Esophagus muscularis mucosa (tissue), 4 donors: Measurements from ENCODE around the gene SLC25A30. TPM values are rescaled to one million over a fixed set of nuclear protein-coding genes. Genes with fewer than 3 reads are reported as not detected.

ENCODE experiments used
- DNase-seq: peaks from one replicate; pipeline ENCODE4 v3.0.0-alpha.2; 2017; ENCODE audit errors: extremely low spot score
- H3K27ac ChIP-seq, 4 donors: fragments of 200-600 bp; sonication (generic); replicated peaks in 1 of 4; 1 replicate in 3 of 4; 2 replicates in 1 of 4; pipeline ENCODE4 v1.5.1; 2016 to 2019; ENCODE audit warnings: mild to moderate bottlenecking in 1 of 4
- H3K27me3 ChIP-seq, 4 donors: fragments of 200-600 bp; sonication (generic); one replicate each; pipeline versions ENCODE4 v1.5.1 to v1.6.0; 2016 to 2019
- H3K36me3 ChIP-seq, 4 donors: fragments of 200-600 bp; sonication (generic); one replicate each; pipeline ENCODE4 v1.5.1; 2016 to 2019
- H3K4me1 ChIP-seq, 4 donors: fragments of 200-600 bp; sonication (generic); one replicate each; pipeline ENCODE4 v1.5.1; 2016 to 2019
- H3K4me3 ChIP-seq, 4 donors: fragments of 200-600 bp; sonication (generic); 1 replicate in 2 of 4; 2 replicates in 2 of 4; pipeline ENCODE4 v1.5.1; 2016 to 2019; ENCODE audit warnings: mild to moderate bottlenecking in 4 of 4, moderate library complexity in 1 of 4
- H3K9me3 ChIP-seq, 4 donors: fragments of 200-600 bp; sonication (generic); 1 replicate in 3 of 4; 2 replicates in 1 of 4; pipeline ENCODE4 v1.5.1; 2016 to 2019
- EP300 ChIP-seq: sonication (generic); formaldehyde crosslinking; IDR thresholded peaks from one replicate; pipeline ENCODE4 v1.6.1; 2017; ENCODE audit warnings: antibody characterized with exemption
- POLR2A ChIP-seq: fragments of 450-650 bp; IDR thresholded peaks from one replicate; pipeline ENCODE4 v1.6.1; 2017; ENCODE audit warnings: antibody characterized with exemption, moderate library complexity, mild to moderate bottlenecking, low read depth
- POLR2AphosphoS5 ChIP-seq, 2 donors: sonication (generic); formaldehyde crosslinking; IDR thresholded peaks; one replicate each; pipeline ENCODE4 v1.6.1; 2017; ENCODE audit warnings: antibody characterized with exemption in 2 of 2
- WGBS: methylation state at CpG from one replicate; pipeline ENCODE4 v1.1.5; 2018; 5-methylcytosine and 5-hydroxymethylcytosine counted together
- intact Hi-C: fragments of 100-400 bp; cut with DNase I; formaldehyde crosslinking; loops from one replicate; pipeline ENCODE4 v1.15.1; 2023
- total RNA-seq, 4 donors: library from RNA; depleted of rRNA; stranded (reverse); fragments of >200 nt; gene quantifications; one replicate each; pipeline versions ENCODE4 v1.1.0 to v1.2.1, GENCODE V29; 2016
- TF ChIP-seq, protein P1 (sequence below), 3 experiments: fragments of 200-600 bp in 2 of 3; fragments of 450-650 bp in 1 of 3; sonication (generic) in 2 of 3; IDR thresholded peaks; one replicate each; pipeline ENCODE4 v1.5.1; 2017 to 2019; ENCODE audit warnings: antibody characterized with exemption in 3 of 3, mild to moderate bottlenecking in 2 of 3, moderate library complexity in 1 of 3

SLC25A30 gene
- total RNA-seq, 4 donors from 2014 or later, result 8.8 to 13.4 (median 10.3) TPM

DNA sequence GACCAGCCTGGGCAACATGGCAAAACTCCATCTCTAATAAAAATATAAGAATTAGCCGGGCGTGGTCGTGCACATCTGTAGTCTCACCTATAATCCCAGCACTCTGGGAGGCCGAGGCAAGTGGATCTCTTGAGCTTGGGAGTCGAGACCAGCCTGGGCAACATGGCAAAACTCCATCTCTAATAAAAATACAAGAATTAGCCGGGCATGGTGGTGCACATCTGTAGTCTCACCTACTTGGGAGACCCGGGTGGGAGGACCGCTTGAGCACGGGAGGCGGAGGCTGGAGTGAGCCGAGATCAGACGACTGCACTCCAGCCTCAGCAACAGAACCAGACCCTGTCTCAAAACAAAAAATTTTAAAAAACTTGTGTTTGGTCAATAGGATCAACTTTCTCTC lies 7.7 kb downstream of the SLC25A30 start:
- DNase-seq, result peak; percentile 78
- Histone ChIP-seq H3K4me1 (peaks cover 6 to 24% (median 15%) of the 10 kb centered on the region in 4 donors), H3K4me3 (no peak overlapping the region), H3K36me3 (peaks cover 28 to 56% (median 47%) of the 10 kb centered on the region in 4 donors), H3K27ac (no peak overlapping the region), H3K9me3 (no peaks in the 10 kb centered on the region), H3K27me3 (no peaks in the 10 kb centered on the region)
- WGBS, result 92% methylated on average over 12 of the region's 12 CpGs
- intact Hi-C loops, result no loop called here
- TF ChIP-seq, protein P1, sequence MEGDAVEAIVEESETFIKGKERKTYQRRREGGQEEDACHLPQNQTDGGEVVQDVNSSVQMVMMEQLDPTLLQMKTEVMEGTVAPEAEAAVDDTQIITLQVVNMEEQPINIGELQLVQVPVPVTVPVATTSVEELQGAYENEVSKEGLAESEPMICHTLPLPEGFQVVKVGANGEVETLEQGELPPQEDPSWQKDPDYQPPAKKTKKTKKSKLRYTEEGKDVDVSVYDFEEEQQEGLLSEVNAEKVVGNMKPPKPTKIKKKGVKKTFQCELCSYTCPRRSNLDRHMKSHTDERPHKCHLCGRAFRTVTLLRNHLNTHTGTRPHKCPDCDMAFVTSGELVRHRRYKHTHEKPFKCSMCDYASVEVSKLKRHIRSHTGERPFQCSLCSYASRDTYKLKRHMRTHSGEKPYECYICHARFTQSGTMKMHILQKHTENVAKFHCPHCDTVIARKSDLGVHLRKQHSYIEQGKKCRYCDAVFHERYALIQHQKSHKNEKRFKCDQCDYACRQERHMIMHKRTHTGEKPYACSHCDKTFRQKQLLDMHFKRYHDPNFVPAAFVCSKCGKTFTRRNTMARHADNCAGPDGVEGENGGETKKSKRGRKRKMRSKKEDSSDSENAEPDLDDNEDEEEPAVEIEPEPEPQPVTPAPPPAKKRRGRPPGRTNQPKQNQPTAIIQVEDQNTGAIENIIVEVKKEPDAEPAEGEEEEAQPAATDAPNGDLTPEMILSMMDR (IDR thresholded peaks at IDR 0.05), result no peak
- TF ChIP-seq EP300 (no peak), POLR2AphosphoS5 (IDR thresholded peaks at IDR 0.05) (no peak), POLR2A (no peak)

DNA sequence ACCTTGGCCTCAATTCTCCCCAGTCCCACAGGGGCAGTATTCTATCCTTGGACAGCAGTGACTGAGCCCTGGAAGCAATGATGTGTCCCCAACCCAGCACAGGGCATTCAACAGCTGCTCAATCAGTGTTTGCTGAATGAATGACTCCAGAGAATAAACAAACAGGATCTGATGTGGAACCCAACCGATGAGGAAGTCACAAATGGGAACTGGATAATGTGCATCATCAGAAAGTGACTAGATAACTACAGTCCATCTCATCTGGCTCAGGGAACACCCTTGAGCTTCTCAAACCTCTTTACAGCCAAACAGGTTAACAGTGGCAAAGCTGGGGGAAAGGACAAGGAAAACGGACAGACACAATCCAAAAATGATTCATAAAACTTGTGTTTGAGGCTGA lies 8.2 kb downstream of the SLC25A30 start:
- TF ChIP-seq EP300 (no peak), POLR2AphosphoS5 (IDR thresholded peaks at IDR 0.05) (no peak)
- TF ChIP-seq, protein P1 (IDR thresholded peaks at IDR 0.05), result no peak

DNA sequence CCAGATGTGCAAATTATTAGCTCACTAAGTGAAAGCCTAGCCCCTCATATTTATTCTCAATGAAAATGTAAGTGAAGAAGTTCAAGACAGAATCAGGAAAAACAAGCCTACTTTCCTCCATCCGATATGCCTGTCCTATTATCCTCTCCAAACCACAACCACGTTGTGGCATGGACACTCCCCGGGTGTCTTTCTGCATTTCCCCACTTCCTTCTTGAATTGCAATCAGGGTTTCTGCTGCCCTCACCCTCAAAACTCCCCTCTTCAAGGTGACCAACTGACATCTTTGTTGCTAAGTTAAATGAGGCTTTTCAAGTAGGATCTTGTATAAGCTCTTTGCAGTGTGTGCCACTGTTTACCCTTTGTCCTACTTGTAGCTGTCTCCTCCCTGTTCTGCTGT lies 11.8 kb downstream of the SLC25A30 start:
- no peak for DNase-seq
- H3K4me1 ChIP-seq, result peaks cover 0 to 2% (median 0%) of the 10 kb centered on the region in 4 donors
- H3K36me3 ChIP-seq, result peaks cover 38 to 91% (median 72%) of the 10 kb centered on the region in 4 donors
- H3K9me3 ChIP-seq, result no peaks in the 10 kb centered on the region
- no peak overlapping the region for H3K4me3 ChIP-seq
- TF ChIP-seq, protein P1 (IDR thresholded peaks at IDR 0.05), result no peak
- TF ChIP-seq POLR2AphosphoS5 (IDR thresholded peaks at IDR 0.05) (no peak), POLR2A (no peak), EP300 (no peak)
- no peaks in the 10 kb centered on the region for H3K27me3 ChIP-seq
- no peak overlapping the region for H3K27ac ChIP-seq
- WGBS, result 78% methylated on average over 3 of the region's 3 CpGs
- intact Hi-C loops, result no loop called here

More for the DNA sequence above, 8.2 kb downstream of the SLC25A30 start:
- Histone ChIP-seq H3K4me1 (peaks cover 1 to 19% (median 12%) of the 10 kb centered on the region in 4 donors), H3K9me3 (no peaks in the 10 kb centered on the region), H3K4me3 (no peak overlapping the region), H3K27me3 (no peaks in the 10 kb centered on the region), H3K27ac (no peak overlapping the region), H3K36me3 (peaks cover 30 to 61% (median 52%) of the 10 kb centered on the region in 4 donors)
- peak; percentile 34 for DNase-seq
- intact Hi-C loops, result no loop called here
- whole genome bisulfite sequencing, result 69% methylated on average over 2 of the region's 2 CpGs

DNA sequence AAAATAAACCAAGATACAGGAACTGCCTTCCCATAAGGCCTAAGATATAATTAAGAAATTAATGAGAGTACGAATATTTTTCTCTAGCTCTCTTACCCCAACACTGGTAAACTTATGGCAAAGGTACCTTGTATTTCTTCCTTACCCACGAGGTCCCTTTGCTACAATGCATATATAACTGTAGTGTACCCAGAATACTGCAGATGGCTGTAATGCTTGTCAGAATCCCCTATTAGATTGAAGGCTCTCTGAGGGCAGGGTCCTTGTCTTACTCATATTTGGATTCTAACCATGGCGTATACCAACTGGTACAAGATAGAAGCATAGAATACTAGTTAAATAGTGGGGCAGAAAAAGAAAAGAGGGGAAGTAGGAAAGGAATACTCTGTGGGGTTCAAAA lies 15.1 kb downstream of the SLC25A30 start:
- TF ChIP-seq POLR2A, result no peak
- TF ChIP-seq POLR2AphosphoS5 (IDR thresholded peaks at IDR 0.05), result no peak
- no peak for TF ChIP-seq EP300
- TF ChIP-seq, protein P1 (IDR thresholded peaks at IDR 0.05), result no peak
- WGBS, result 94% methylated on average over 3 of the region's 3 CpGs
- H3K36me3 ChIP-seq, result peaks cover 38 to 92% (median 73%) of the 10 kb centered on the region in 4 donors

DNA sequence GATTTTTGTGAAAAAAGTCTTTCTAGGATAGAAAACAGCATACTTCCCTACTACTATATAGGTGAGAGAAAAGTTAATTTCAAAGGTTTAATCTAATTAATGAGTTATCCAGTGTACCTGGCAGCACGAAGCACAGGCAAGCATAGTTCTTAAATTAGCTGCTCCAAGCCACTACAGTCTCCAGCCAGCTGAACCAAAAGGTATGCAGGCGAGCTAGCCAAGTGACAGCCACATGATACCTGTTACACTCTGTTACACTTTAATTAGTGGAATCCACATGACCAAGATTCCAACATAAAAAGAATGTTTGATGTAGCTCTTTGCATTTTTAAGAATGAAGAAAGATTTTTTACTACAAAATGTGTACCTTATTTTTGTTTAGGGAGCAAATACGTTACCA lies 15.5 kb downstream of the SLC25A30 start:
- no peaks in the 10 kb centered on the region for H3K27me3 ChIP-seq
- H3K36me3 ChIP-seq, result peaks cover 38 to 92% (median 73%) of the 10 kb centered on the region in 4 donors
- peaks cover 0 to 5% (median 0%) of the 10 kb centered on the region in 4 donors for H3K4me1 ChIP-seq
- no peaks in the 10 kb centered on the region for H3K9me3 ChIP-seq
- no peak overlapping the region for H3K4me3 ChIP-seq
- WGBS, result 75% methylated on average over 3 of the region's 3 CpGs
- no peak overlapping the region for H3K27ac ChIP-seq
- DNase-seq, result no peak
- intact Hi-C loops, result no loop called here
- TF ChIP-seq EP300, result no peak
- TF ChIP-seq, protein P1 (IDR thresholded peaks at IDR 0.05), result no peak

More for the DNA sequence above, 15.1 kb downstream of the SLC25A30 start:
- no peak overlapping the region for H3K4me3 ChIP-seq
- H3K9me3 ChIP-seq, result no peaks in the 10 kb centered on the region
- intact Hi-C loops, result no loop called here
- no peak for DNase-seq
- no peaks in the 10 kb centered on the region for H3K27me3 ChIP-seq
- no peak overlapping the region for H3K27ac ChIP-seq
- H3K4me1 ChIP-seq, result peaks cover 0 to 5% (median 0%) of the 10 kb centered on the region in 4 donors
